ENCODE data around the gene GIPC2. TPM values are rescaled to one million over a fixed set of nuclear protein-coding genes. Genes with fewer than 3 reads are reported as not detected.

The GIPC2 gene
- total RNA-seq, 1 experiment from 2014 or later: 0.07 TPM

- no peaks in the 10 kb centered on the region for H3K27me3 ChIP-seq (ENCODE audit: insufficient read depth, low read length)
- no peak overlapping the region for H3K4me2 ChIP-seq (ENCODE audit: low read length)
- BruUV-seq (replicated peaks): no TSS peak
- H2AFZ ChIP-seq (ENCODE audit: low read depth, low read length, poor library complexity, severe bottlenecking): no peak overlapping the region
- peaks cover 34% of the 10 kb centered on the region for H3K79me2 ChIP-seq (ENCODE audit: insufficient read depth, low read length)
- H3K9ac ChIP-seq (ENCODE audit: low read length): no peak overlapping the region
- H3K9me2 ChIP-seq (ENCODE audit: insufficient read depth): no peaks in the 10 kb centered on the region
- H4K20me1 ChIP-seq (ENCODE audit: insufficient read depth): no peaks in the 10 kb centered on the region
- no peak overlapping the region for H3K4me3 ChIP-seq (replicated peaks in 1 of 2; ENCODE audit: low read depth in 1 of 2, low read length in 2 of 2)
- H3K36me3 ChIP-seq (ENCODE audit: control insufficient read depth in 1 of 2, insufficient read depth in 2 of 2, low read length in 2 of 2): peaks cover 5 to 10% of the 10 kb centered on the region in 2 experiments; a peak in 3 of 4 replicates
- ChIA-PET POLR2A (interaction anchor here (1.7 kb wide), 1 partner anchor 11 kb away, joined by 5 read pairs; the partner anchor contains the start of gene DNAJB4), CTCF (no interaction called here), RAD21 (ENCODE audit: low non-redundant PET in 1 of 2, low total read pairs in 2 of 2, uncharacterized antibody in 2 of 2, unreplicated experiment in 2 of 2) (no interaction called here)
- intact Hi-C loops (cut with micrococcal nuclease): no loop called here
- H3K9me3 ChIP-seq (ENCODE audit: control insufficient read depth in 1 of 2, insufficient read depth in 1 of 2, low read depth in 1 of 2, low read length in 2 of 2): no peaks in the 10 kb centered on the region
- no peak overlapping the region for H3K27ac ChIP-seq (ENCODE audit: low read depth, low read length)
- TF ChIP-seq EZH2 (IDR thresholded peaks at IDR 0.05) (no peak), CEBPB (IDR thresholded peaks at IDR 0.05; ENCODE audit: low read depth) (no peak), SRF (IDR thresholded peaks at IDR 0.05; ENCODE audit: low read depth) (no peak), ZNF274 (IDR thresholded peaks at IDR 0.05; ENCODE audit: low read depth, low read length) (no peak), CBX3 (IDR thresholded peaks at IDR 0.05; ENCODE audit: low read depth) (no peak), ZBTB33 (IDR thresholded peaks at IDR 0.05; ENCODE audit: extremely low read depth, insufficient replicate concordance, low read length) (no peak), REST (IDR thresholded peaks at IDR 0.05; ENCODE audit: low read depth) (no peak), ZFX (IDR thresholded peaks at IDR 0.05) (no peak), POLR2A (IDR thresholded peaks at IDR 0.05; ENCODE audit: borderline replicate concordance, extremely low read depth, insufficient read depth, insufficient read length) (no peak), YY1 (IDR thresholded peaks at IDR 0.05; ENCODE audit: extremely low read depth, insufficient replicate concordance, low read depth, low read length) (no peak), EZH2phosphoT487 (IDR thresholded peaks at IDR 0.05; ENCODE audit: borderline replicate concordance) (no peak)
- TF ChIP-seq, protein P1, sequence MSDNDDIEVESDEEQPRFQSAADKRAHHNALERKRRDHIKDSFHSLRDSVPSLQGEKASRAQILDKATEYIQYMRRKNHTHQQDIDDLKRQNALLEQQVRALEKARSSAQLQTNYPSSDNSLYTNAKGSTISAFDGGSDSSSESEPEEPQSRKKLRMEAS (IDR thresholded peaks at IDR 0.05): no peak
- ATAC-seq (no peak), DNase-seq (ENCODE audit: low read depth, low spot score) (no peak)
- H3K4me1 ChIP-seq (ENCODE audit: control insufficient read depth in 1 of 2, insufficient read depth in 2 of 2, low read length in 2 of 2): no peaks in the 10 kb centered on the region
These were observed 30.6 kb upstream of the GIPC2 start for GRCh38 chr1:78015148-78015547.

Measured in HCT116 (cell line).